B cell (primary cell): ENCODE measurements around the gene TCF7L2. TPM values are rescaled to one million over a fixed set of nuclear protein-coding genes. Genes with fewer than 3 reads are reported as not detected.

Source experiments
- ATAC-seq: fragments of 200-7000 bp; cut with Tn5 transposase; one replicate; pipeline ENCODE4 v1.10.0; 2021; ENCODE audit warnings: low read depth, mild to moderate bottlenecking, moderate number of reproducible peaks, moderate library complexity
- CTCF ChIA-PET: fragments of 350-600 bp; sonication (Branson Sonifier 250); formaldehyde crosslinking; loops from one replicate; lab custom pipeline; 2021; ENCODE audit warnings: antibody characterized with exemption, inconsistent platforms; lab: Charles Lee
- POLR2A ChIA-PET: fragments of 350-600 bp; sonication (Branson Sonifier 250); formaldehyde crosslinking; loops from one replicate; lab custom pipeline; 2021; ENCODE audit warnings: antibody characterized with exemption; lab: Charles Lee
- DNase-seq: peaks from one replicate; pipeline ENCODE4 v3.0.0; 2013
- H2AFZ ChIP-seq: 2 replicates; pipeline ENCODE4 v1.6.1; 2012; ENCODE audit warnings: mild to moderate bottlenecking, low read depth, low read length; ENCODE audit not compliant: insufficient read depth, poor library complexity, severe bottlenecking
- H3K27ac ChIP-seq, 2 donors: 1 replicate in 1 of 2; 2 replicates in 1 of 2; pipeline ENCODE4 v1.5.1; 2012 to 2013; ENCODE audit warnings: low read length in 2 of 2, mild to moderate bottlenecking in 2 of 2, moderate library complexity in 1 of 2
- H3K27me3 ChIP-seq, 4 experiments: fragments of 200-600 bp in 1 of 4; sonication (generic) in 1 of 4; replicated peaks in 1 of 4; 1 replicate in 2 of 4; 2 replicates in 2 of 4; pipeline versions ENCODE4 v1.6.1 to v1.7.0; 2013 to 2016; ENCODE audit warnings: low read length in 3 of 4, mild to moderate bottlenecking in 2 of 4, mixed read lengths in 1 of 4, moderate library complexity in 1 of 4; ENCODE audit not compliant: insufficient read depth in 4 of 4, control insufficient read depth in 3 of 4; ENCODE audit errors: control extremely low read depth in 1 of 4
- H3K36me3 ChIP-seq, 2 experiments: replicated peaks in 1 of 2; 1 replicate in 1 of 2; 2 replicates in 1 of 2; pipeline versions ENCODE4 v1.6.1 to v1.7.1; 2013; ENCODE audit warnings: low read length in 1 of 2; ENCODE audit not compliant: insufficient read depth in 2 of 2, control insufficient read depth in 1 of 2; ENCODE audit errors: control extremely low read depth in 1 of 2, extremely low read depth in 1 of 2
- H3K4me1 ChIP-seq, 2 donors: fragments of 200-600 bp in 1 of 2; sonication (generic) in 1 of 2; 1 replicate in 1 of 2; 2 replicates in 1 of 2; pipeline versions ENCODE4 v1.5.1 to v1.6.1; 2013 to 2017; ENCODE audit warnings: low read length in 2 of 2; ENCODE audit not compliant: control insufficient read depth in 2 of 2, insufficient read depth in 2 of 2
- H3K4me2 ChIP-seq: replicated peaks from 2 replicates; pipeline ENCODE3; 2012; ENCODE audit warnings: mild to moderate bottlenecking, low read depth, low read length; ENCODE audit not compliant: poor library complexity, severe bottlenecking
- H3K4me3 ChIP-seq, 5 experiments: fragments of 200-600 bp in 1 of 5; sonication (generic) in 1 of 5; 1 replicate in 3 of 5; 2 replicates in 2 of 5; pipeline versions ENCODE4 v1.5.1 to v1.7.0; 2011 to 2016; ENCODE audit warnings: low read length in 4 of 5, mild to moderate bottlenecking in 4 of 5, low read depth in 2 of 5, control low read depth in 1 of 5, moderate library complexity in 1 of 5; ENCODE audit not compliant: insufficient read depth in 1 of 5; ENCODE audit errors: control extremely low read depth in 1 of 5, extremely low read depth in 1 of 5
- H3K79me2 ChIP-seq: fragments of 200-600 bp; sonication (generic); one replicate; pipeline ENCODE4 v1.6.0; 2016; ENCODE audit warnings: low read length; ENCODE audit not compliant: control insufficient read depth, insufficient read depth
- H3K9ac ChIP-seq: fragments of 200-600 bp; sonication (generic); 2 replicates; pipeline ENCODE4 v1.6.1; 2017; ENCODE audit warnings: mild to moderate bottlenecking, low read length, moderate library complexity
- H3K9me3 ChIP-seq, 3 donors: one replicate each; pipeline versions ENCODE4 v1.6.1 to v1.7.1; 2013; ENCODE audit warnings: low read length in 2 of 3; ENCODE audit not compliant: control insufficient read depth in 2 of 3, insufficient read depth in 1 of 3; ENCODE audit errors: control extremely low read depth in 1 of 3
- H4K20me1 ChIP-seq: 2 replicates; pipeline ENCODE4 v1.6.0; 2012; ENCODE audit warnings: mild to moderate bottlenecking, low read length; ENCODE audit not compliant: insufficient read depth, control insufficient read depth, poor library complexity, severe bottlenecking
- H3K27ac Mint-ChIP-seq: one replicate; pipeline ENCODE4 v1.8.0; 2021; ENCODE audit warnings: mixed read lengths
- H3K27me3 Mint-ChIP-seq: one replicate; pipeline ENCODE4 v1.8.0; 2021; ENCODE audit warnings: mixed read lengths
- H3K4me1 Mint-ChIP-seq: one replicate; pipeline ENCODE4 v1.8.0; 2021; ENCODE audit warnings: mixed read lengths
- H3K4me3 Mint-ChIP-seq: one replicate; pipeline ENCODE4 v1.8.0; 2021; ENCODE audit warnings: mixed read lengths
- H3K9me3 Mint-ChIP-seq: one replicate; pipeline ENCODE4 v1.8.0; 2022; ENCODE audit warnings: mixed read lengths; ENCODE audit not compliant: insufficient read depth
- EZH2 ChIP-seq: IDR thresholded peaks from 2 replicates; pipeline ENCODE4 v1.6.1; 2012; ENCODE audit warnings: borderline replicate concordance, low read depth, mild to moderate bottlenecking, moderate library complexity, low read length; ENCODE audit not compliant: insufficient read depth, poor library complexity, severe bottlenecking
- WGBS: methylation state at CpG from one replicate; pipeline ENCODE4 v1.1.5; 2013; ENCODE audit warnings: missing lambda C conversion rate; ENCODE audit not compliant: insufficient coverage; 5-methylcytosine and 5-hydroxymethylcytosine counted together
- intact Hi-C: fragments of 100-400 bp; cut with micrococcal nuclease; formaldehyde crosslinking; loops from one replicate; pipeline ENCODE4 v1.10.0; 2022
- polyA plus RNA-seq: library from polyadenylated mRNA; depleted of rRNA; stranded (reverse); fragments of >200 nt; gene quantifications from 2 replicates; pipeline ENCODE4 v1.2.3, GENCODE V29; 2012
- total RNA-seq, 2 donors: library from RNA; stranded (reverse); fragments of 120-200 nt in 1 of 2; gene quantifications; 1 replicate in 1 of 2; 2 replicates in 1 of 2; pipeline versions ENCODE4 v1.2.3 to v1.2.4, GENCODE V29; 2013 to 2022
- TF ChIP-seq, protein P1 (sequence below): fragments of 200-600 bp; IDR thresholded peaks from one replicate; pipeline ENCODE4 v1.8.0; 2022; ENCODE audit warnings: antibody characterized with exemption, mild to moderate bottlenecking

Gene TCF7L2
- total and polyA plus RNA-seq, 2 donors (not counting 1 experiment from before 2014, with no cell fraction given): 0.48 to 1.1 TPM

DNA sequence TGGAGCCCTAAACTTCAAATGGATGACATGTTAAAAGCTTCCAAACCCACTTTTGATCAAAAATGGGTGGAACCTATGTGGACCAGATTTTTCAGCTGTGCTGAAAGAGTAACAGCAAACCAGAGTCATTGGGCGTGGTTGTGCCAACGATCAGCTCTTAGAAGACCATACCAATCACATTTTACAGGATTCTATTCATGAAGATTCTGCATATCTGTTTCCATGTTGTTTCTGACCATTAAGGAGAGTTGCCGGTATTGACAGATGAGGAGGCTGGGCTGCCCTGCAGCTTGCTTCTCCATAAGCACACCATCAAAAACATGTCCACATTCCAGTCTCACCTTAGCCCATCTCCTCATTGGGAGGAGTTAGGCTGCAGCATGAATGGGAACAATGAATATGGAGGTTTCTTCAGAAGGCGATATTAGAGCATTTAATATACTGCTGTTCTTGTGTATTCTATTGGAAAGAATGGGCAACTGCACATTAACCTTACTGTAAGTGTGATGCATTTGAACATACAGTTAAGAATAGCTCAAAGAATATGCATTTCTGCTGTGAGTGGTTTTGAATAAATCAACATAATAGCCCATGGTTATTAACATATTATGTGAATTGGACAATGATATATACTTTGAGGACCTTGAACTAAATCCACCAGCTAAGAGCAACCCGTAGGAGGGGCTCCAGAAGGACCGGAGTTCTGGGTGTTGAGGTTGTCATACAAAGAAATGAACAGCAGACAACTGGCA lies 116.7 kb downstream of the TCF7L2 start:
- Histone ChIP-seq H3K9me3 (no peaks in the 10 kb centered on the region), H3K27me3 (no peaks in the 10 kb centered on the region), H3K4me1 (no peaks in the 10 kb centered on the region), H3K27ac (no peak overlapping the region), H2AFZ (no peak overlapping the region), H3K36me3 (no peaks in the 10 kb centered on the region), H3K79me2 (no peaks in the 10 kb centered on the region), H3K4me2 (no peak overlapping the region), H3K9ac (no peak overlapping the region), H4K20me1 (no peaks in the 10 kb centered on the region), H3K4me3 (no peak overlapping the region)
- ATAC-seq (no peak), DNase-seq (no peak)
- H3K9me3 Mint-ChIP-seq: no peaks in the 10 kb centered on the region
- intact Hi-C loops: no loop called here
- no peaks in the 10 kb centered on the region for H3K4me1 Mint-ChIP-seq
- no peak overlapping the region for H3K27ac Mint-ChIP-seq
- H3K4me3 Mint-ChIP-seq: no peak overlapping the region
- ChIA-PET CTCF (interaction anchor here (0.7 kb wide), 1 partner anchor 949 kb away, joined by 4 read pairs; no protein-coding TSS in a partner anchor), POLR2A (no interaction called here)
- WGBS: no CpG with 5 or more reads among the region's 6 CpGs
- peaks cover 4% of the 10 kb centered on the region for H3K27me3 Mint-ChIP-seq
- TF ChIP-seq EZH2: no peak
- TF ChIP-seq, protein P1, sequence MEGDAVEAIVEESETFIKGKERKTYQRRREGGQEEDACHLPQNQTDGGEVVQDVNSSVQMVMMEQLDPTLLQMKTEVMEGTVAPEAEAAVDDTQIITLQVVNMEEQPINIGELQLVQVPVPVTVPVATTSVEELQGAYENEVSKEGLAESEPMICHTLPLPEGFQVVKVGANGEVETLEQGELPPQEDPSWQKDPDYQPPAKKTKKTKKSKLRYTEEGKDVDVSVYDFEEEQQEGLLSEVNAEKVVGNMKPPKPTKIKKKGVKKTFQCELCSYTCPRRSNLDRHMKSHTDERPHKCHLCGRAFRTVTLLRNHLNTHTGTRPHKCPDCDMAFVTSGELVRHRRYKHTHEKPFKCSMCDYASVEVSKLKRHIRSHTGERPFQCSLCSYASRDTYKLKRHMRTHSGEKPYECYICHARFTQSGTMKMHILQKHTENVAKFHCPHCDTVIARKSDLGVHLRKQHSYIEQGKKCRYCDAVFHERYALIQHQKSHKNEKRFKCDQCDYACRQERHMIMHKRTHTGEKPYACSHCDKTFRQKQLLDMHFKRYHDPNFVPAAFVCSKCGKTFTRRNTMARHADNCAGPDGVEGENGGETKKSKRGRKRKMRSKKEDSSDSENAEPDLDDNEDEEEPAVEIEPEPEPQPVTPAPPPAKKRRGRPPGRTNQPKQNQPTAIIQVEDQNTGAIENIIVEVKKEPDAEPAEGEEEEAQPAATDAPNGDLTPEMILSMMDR: no peak

- H3K27ac ChIP-seq: no peak overlapping the region
- no peaks in the 10 kb centered on the region for H3K79me2 ChIP-seq
- ATAC-seq: no peak
- no peaks in the 10 kb centered on the region for H3K9me3 Mint-ChIP-seq
- ChIA-PET CTCF (interaction anchor here (0.7 kb wide), 1 partner anchor 949 kb away, joined by 4 read pairs; no protein-coding TSS in a partner anchor), POLR2A (no interaction called here)
- WGBS: 80% methylated on average over 3 of the region's 4 CpGs
- H3K27me3 Mint-ChIP-seq: peaks cover 4% of the 10 kb centered on the region
- H3K4me2 ChIP-seq: no peak overlapping the region
- H3K4me1 ChIP-seq: no peaks in the 10 kb centered on the region
- H2AFZ ChIP-seq: no peak overlapping the region
- DNase-seq: no peak
- H3K36me3 ChIP-seq: no peaks in the 10 kb centered on the region
- H3K27me3 ChIP-seq: no peaks in the 10 kb centered on the region
- H3K9ac ChIP-seq: no peak overlapping the region
- no peaks in the 10 kb centered on the region for H4K20me1 ChIP-seq
- no peak overlapping the region for H3K27ac Mint-ChIP-seq
- no peak for TF ChIP-seq EZH2
- TF ChIP-seq, protein P1: no peak
- H3K9me3 ChIP-seq: no peaks in the 10 kb centered on the region
- H3K4me3 Mint-ChIP-seq: no peak overlapping the region
- H3K4me3 ChIP-seq: no peak overlapping the region
- intact Hi-C loops: no loop called here
- H3K4me1 Mint-ChIP-seq: no peaks in the 10 kb centered on the region
Observed at GRCh38 chr10:113067501-113067900, 117.5 kb downstream of the TCF7L2 start.
